DND-41 (cell line): Measurements from ENCODE around the gene SUV39H1.

ENCODE experiments used
- CTCF ChIP-seq: IDR thresholded peaks from 2 replicates; pipeline ENCODE4 v1.5.1; 2012; ENCODE audit warnings: borderline replicate concordance, low read length, moderate library complexity, mild to moderate bottlenecking; ENCODE audit not compliant: poor library complexity, severe bottlenecking; ENCODE audit errors: extremely low read depth
- EZH2 ChIP-seq: IDR thresholded peaks from 3 replicates; pipeline ENCODE4 v1.6.1; 2012; ENCODE audit warnings: borderline replicate concordance, low read depth, mild to moderate bottlenecking, moderate library complexity, low read length, inconsistent platforms; ENCODE audit not compliant: severe bottlenecking

GRCh38 chrX:48736303-48736702, 39.8 kb downstream of the SUV39H1 start:
- TF ChIP-seq CTCF (no peak), EZH2 (no peak)
